Breast epithelium (tissue), 4 donors: ENCODE data around the gene RAC3. TPM values are rescaled to one million over a fixed set of nuclear protein-coding genes. Genes with fewer than 3 reads are reported as not detected.

ENCODE experiments used
- DNase-seq, 2 donors: peaks; one replicate each; pipeline ENCODE4 v3.0.0-alpha.2; 2019; ENCODE audit warnings: low spot score in 2 of 2
- H3K27ac ChIP-seq, 2 donors: fragments of 200-600 bp; sonication (generic) in 1 of 2; one replicate each; pipeline ENCODE4 v1.5.1; 2016 to 2019; ENCODE audit warnings: mild to moderate bottlenecking in 1 of 2
- H3K27me3 ChIP-seq, 2 donors: fragments of 200-600 bp; sonication (generic) in 1 of 2; one replicate each; pipeline versions ENCODE4 v1.5.1 to v1.6.0; 2017 to 2019; ENCODE audit warnings: control low read depth in 1 of 2, mild to moderate bottlenecking in 1 of 2
- H3K36me3 ChIP-seq: fragments of 200-600 bp; one replicate; pipeline ENCODE4 v1.5.1; 2019
- H3K4me1 ChIP-seq, 2 donors: fragments of 200-600 bp; sonication (generic); one replicate each; pipeline ENCODE4 v1.5.1; 2016 to 2019; ENCODE audit warnings: control low read depth in 1 of 2
- H3K4me3 ChIP-seq, 3 donors: fragments of 200-600 bp; sonication (generic); 1 replicate in 2 of 3; 2 replicates in 1 of 3; pipeline ENCODE4 v1.5.1; 2016 to 2019; ENCODE audit warnings: mild to moderate bottlenecking in 3 of 3, moderate library complexity in 2 of 3
- H3K9me3 ChIP-seq, 2 donors: fragments of 200-600 bp; sonication (generic) in 1 of 2; one replicate each; pipeline ENCODE4 v1.5.1; 2016 to 2019; ENCODE audit warnings: control low read depth in 1 of 2
- CTCF ChIP-seq, 3 donors: fragments of 450-650 bp; IDR thresholded peaks; one replicate each; pipeline ENCODE4 v1.5.1; 2016 to 2017; ENCODE audit warnings: antibody characterized with exemption in 3 of 3, mild to moderate bottlenecking in 3 of 3, moderate library complexity in 3 of 3
- POLR2A ChIP-seq: fragments of 450-650 bp; IDR thresholded peaks from one replicate; pipeline ENCODE4 v1.6.1; 2016; ENCODE audit warnings: antibody characterized with exemption, mild to moderate bottlenecking, moderate library complexity
- POLR2AphosphoS5 ChIP-seq, 3 donors: sonication (generic); formaldehyde crosslinking; IDR thresholded peaks; one replicate each; pipeline ENCODE4 v1.6.1; 2017; ENCODE audit warnings: antibody characterized with exemption in 3 of 3
- intact Hi-C: fragments of 100-400 bp; cut with DNase I; formaldehyde crosslinking; loops from one replicate; pipeline ENCODE4 v1.15.1; 2023; ENCODE audit warnings: low total_unique reads
- total RNA-seq, 3 donors: library from RNA; depleted of rRNA; stranded (reverse); fragments of >200 nt; gene quantifications; one replicate each; pipeline ENCODE4 v1.1.0, GENCODE V29; 2016

Gene RAC3
- total RNA-seq, 3 donors from 2014 or later: 7.6 to 23.0 (median 16.1) TPM

- no peak overlapping the region for H3K27ac ChIP-seq
- H3K4me1 ChIP-seq: peaks cover 0 to 4% of the 10 kb centered on the region in 2 donors
- DNase-seq: no peak
- H3K9me3 ChIP-seq: no peaks in the 10 kb centered on the region
- H3K27me3 ChIP-seq: no peaks in the 10 kb centered on the region
- H3K4me3 ChIP-seq: no peak overlapping the region
- TF ChIP-seq POLR2AphosphoS5 (IDR thresholded peaks at IDR 0.05): no peak
- TF ChIP-seq CTCF (IDR thresholded peaks at IDR 0.05): no peak
- no peak for TF ChIP-seq POLR2A
- peaks cover 5% of the 10 kb centered on the region for H3K36me3 ChIP-seq
- intact Hi-C loops: no loop called here
These were observed 26.9 kb downstream of the RAC3 start for GRCh38 chr17:82058230-82058854.

- H3K9me3 ChIP-seq: no peaks in the 10 kb centered on the region
- TF ChIP-seq CTCF (IDR thresholded peaks at IDR 0.05) (no peak), POLR2AphosphoS5 (IDR thresholded peaks at IDR 0.05) (no peak), POLR2A (no peak)
- no peak for DNase-seq
- peaks cover 0 to under 1% of the 10 kb centered on the region in 2 donors for H3K4me1 ChIP-seq
- H3K27ac ChIP-seq: no peak overlapping the region
- peaks cover 5% of the 10 kb centered on the region for H3K36me3 ChIP-seq
- intact Hi-C loops: no loop called here
- H3K4me3 ChIP-seq: no peak overlapping the region
- H3K27me3 ChIP-seq: no peaks in the 10 kb centered on the region
These were observed 27.4 kb downstream of the RAC3 start for GRCh38 chr17:82058855-82059249.

DNA sequence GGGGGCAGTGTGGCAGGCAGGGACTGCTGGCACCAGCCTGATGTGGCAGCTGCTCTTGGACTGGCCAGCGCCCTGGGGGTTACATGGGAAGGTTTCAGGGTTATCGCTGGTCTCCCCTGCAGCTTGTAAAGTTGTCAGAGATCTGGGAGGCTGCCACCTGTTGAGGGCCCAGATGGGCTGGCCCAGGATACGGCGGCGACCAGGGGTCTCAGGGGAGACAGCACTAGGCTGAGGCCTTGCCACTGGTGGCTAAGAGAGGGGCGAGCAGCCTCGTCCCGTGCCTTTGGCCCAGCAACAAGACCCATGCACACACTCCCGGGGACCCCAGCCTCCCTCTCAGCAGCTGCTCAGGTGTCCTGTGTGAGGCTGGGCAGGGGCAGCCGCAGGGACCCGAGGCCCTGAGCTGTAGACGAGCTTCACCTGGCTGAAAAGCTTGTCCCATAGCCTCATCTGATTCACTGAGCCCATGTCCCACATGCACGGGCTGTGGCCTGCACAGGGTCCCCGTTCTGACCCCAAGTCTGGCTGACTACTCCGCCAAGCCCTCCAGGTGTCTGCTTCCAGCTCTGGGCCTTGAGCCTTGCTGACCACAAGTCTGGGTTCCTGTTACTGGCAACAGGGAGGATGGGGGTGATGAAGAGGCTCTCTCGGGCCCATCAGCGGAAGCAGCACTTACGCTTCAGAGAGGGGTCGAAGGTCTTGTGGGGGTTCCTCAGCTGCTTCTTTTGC, 28.0 kb downstream of the RAC3 start:
- no peak overlapping the region for H3K4me3 ChIP-seq
- H3K27ac ChIP-seq: no peak overlapping the region
- intact Hi-C loops: no loop called here
- H3K36me3 ChIP-seq: peaks cover 5% of the 10 kb centered on the region
- DNase-seq: no peak
- peaks cover 0 to 7% of the 10 kb centered on the region in 2 donors for H3K4me1 ChIP-seq
- no peaks in the 10 kb centered on the region for H3K9me3 ChIP-seq
- TF ChIP-seq POLR2A: no peak
- TF ChIP-seq CTCF (IDR thresholded peaks at IDR 0.05): no peak
- no peak for TF ChIP-seq POLR2AphosphoS5 (IDR thresholded peaks at IDR 0.05)
- H3K27me3 ChIP-seq: no peaks in the 10 kb centered on the region

GRCh38 chr17:82060001-82060380, 28.5 kb downstream of the RAC3 start:
- TF ChIP-seq POLR2AphosphoS5 (IDR thresholded peaks at IDR 0.05) (no peak), CTCF (IDR thresholded peaks at IDR 0.05) (no peak), POLR2A (no peak)
- DNase-seq: no peak
- no peaks in the 10 kb centered on the region for H3K27me3 ChIP-seq
- H3K4me1 ChIP-seq: peaks cover 0 to 11% of the 10 kb centered on the region in 2 donors
- no peak overlapping the region for H3K4me3 ChIP-seq
- no peak overlapping the region for H3K27ac ChIP-seq
- intact Hi-C loops: no loop called here
- no peaks in the 10 kb centered on the region for H3K9me3 ChIP-seq
- peaks cover 5% of the 10 kb centered on the region for H3K36me3 ChIP-seq

DNA sequence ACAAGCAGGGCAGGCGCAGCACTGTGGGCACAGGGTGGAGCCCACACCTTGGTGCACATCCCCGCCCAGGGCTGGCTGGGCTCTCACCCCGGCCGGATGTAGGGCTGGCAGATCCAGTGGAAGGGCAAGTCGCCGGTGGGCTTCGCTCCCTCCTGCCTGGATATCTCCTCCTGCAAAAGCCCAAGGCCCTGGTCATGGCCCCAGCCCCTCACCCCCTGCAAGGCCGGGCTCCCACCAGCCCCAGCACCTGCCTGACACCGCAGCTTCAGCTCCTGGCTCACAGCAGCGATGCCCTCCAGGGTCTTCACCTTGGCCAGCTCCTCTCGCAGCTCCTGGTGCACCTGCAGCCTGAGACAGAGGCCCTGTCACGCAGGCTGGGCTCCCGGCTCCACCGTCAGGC, 29.1 kb downstream of the RAC3 start:
- no peak for TF ChIP-seq POLR2A
- no peak for TF ChIP-seq POLR2AphosphoS5 (IDR thresholded peaks at IDR 0.05)
- no peak for TF ChIP-seq CTCF (IDR thresholded peaks at IDR 0.05)
- intact Hi-C loops: no loop called here
- Histone ChIP-seq H3K4me1 (peaks cover 0 to 11% of the 10 kb centered on the region in 2 donors), H3K4me3 (no peak overlapping the region), H3K27me3 (no peaks in the 10 kb centered on the region), H3K9me3 (no peaks in the 10 kb centered on the region), H3K36me3 (peaks cover 5% of the 10 kb centered on the region), H3K27ac (no peak overlapping the region)
- no peak for DNase-seq
